WERI-Rb-1 (cell line): ENCODE results near the gene POLR1G.

Experiments used
- DNase-seq: peaks from one replicate; pipeline ENCODE4 v3.0.0-alpha.2; 2020
- H3K27ac ChIP-seq: fragments of 250-450 bp; sonication (Bioruptor Pico); 2 replicates; pipeline ENCODE4 v1.5.1; 2020; ENCODE audit warnings: mild to moderate bottlenecking, moderate library complexity
- H3K27me3 ChIP-seq: fragments of 250-450 bp; sonication (Bioruptor Pico); 2 replicates; pipeline ENCODE4 v1.5.1; 2021; ENCODE audit warnings: mild to moderate bottlenecking, low read depth, moderate library complexity; ENCODE audit not compliant: insufficient read depth, severe bottlenecking
- H3K36me3 ChIP-seq: fragments of 250-450 bp; sonication (Bioruptor Pico); 2 replicates; pipeline ENCODE4 v1.5.1; 2020; ENCODE audit warnings: mild to moderate bottlenecking, moderate library complexity
- H3K4me3 ChIP-seq: 2 replicates; pipeline ENCODE4 v1.5.1; 2011; ENCODE audit warnings: low read depth, mild to moderate bottlenecking, control low read depth, low read length
- H3K9me3 ChIP-seq: fragments of 250-450 bp; sonication (Bioruptor Pico); 2 replicates; pipeline ENCODE4 v1.5.1; 2021; ENCODE audit warnings: mild to moderate bottlenecking, moderate library complexity; ENCODE audit not compliant: severe bottlenecking
- CTCF ChIP-seq: IDR thresholded peaks from 2 replicates; pipeline ENCODE4 v1.5.1; 2011; ENCODE audit warnings: low read depth, mild to moderate bottlenecking, control low read depth, inconsistent platforms, low read length

The POLR1G gene

GRCh38 chr19:45444318-45445041 lies 38.0 kb downstream of the POLR1G start:
- no peak for TF ChIP-seq CTCF
- Histone ChIP-seq H3K36me3 (no peaks in the 10 kb centered on the region), H3K4me3 (peak overlapping the region; percentile 57), H3K9me3 (no peaks in the 10 kb centered on the region), H3K27me3 (no peaks in the 10 kb centered on the region), H3K27ac (peak overlapping the region; percentile 93)
- peak; percentile 93 for DNase-seq

- Histone ChIP-seq H3K27ac (peak overlapping the region; percentile 93), H3K27me3 (no peaks in the 10 kb centered on the region), H3K9me3 (no peaks in the 10 kb centered on the region), H3K4me3 (no peak overlapping the region), H3K36me3 (no peaks in the 10 kb centered on the region)
- TF ChIP-seq CTCF: no peak
- DNase-seq: no peak
These were observed 38.7 kb downstream of the POLR1G start for GRCh38 chr19:45445139-45445538.

- no peak for DNase-seq
- peak; percentile 22; the same call in 1 of the 2 replicates for TF ChIP-seq CTCF
- H3K27ac ChIP-seq: no peak overlapping the region
These were observed 39.9 kb downstream of the POLR1G start for GRCh38 chr19:45446295-45446694.

GRCh38 chr19:45446944-45447343 lies 40.5 kb downstream of the POLR1G start:
- H3K27ac ChIP-seq: no peak overlapping the region
- TF ChIP-seq CTCF: no peak
- DNase-seq: no peak
- H3K9me3 ChIP-seq: no peaks in the 10 kb centered on the region
- H3K4me3 ChIP-seq: no peak overlapping the region
- no peaks in the 10 kb centered on the region for H3K36me3 ChIP-seq
- no peaks in the 10 kb centered on the region for H3K27me3 ChIP-seq

More at GRCh38 chr19:45446295-45446694, 39.9 kb downstream of the POLR1G start:
- H3K36me3 ChIP-seq: no peaks in the 10 kb centered on the region
- H3K4me3 ChIP-seq: no peak overlapping the region
- H3K27me3 ChIP-seq: no peaks in the 10 kb centered on the region
- no peaks in the 10 kb centered on the region for H3K9me3 ChIP-seq

- H3K9me3 ChIP-seq: no peaks in the 10 kb centered on the region
- no peaks in the 10 kb centered on the region for H3K36me3 ChIP-seq
- TF ChIP-seq CTCF: no peak
- DNase-seq: no peak
- H3K4me3 ChIP-seq: no peak overlapping the region
- no peak overlapping the region for H3K27ac ChIP-seq
- no peaks in the 10 kb centered on the region for H3K27me3 ChIP-seq
These were observed 41.9 kb downstream of the POLR1G start for GRCh38 chr19:45448425-45448756.

GRCh38 chr19:45448887-45449299 lies 42.4 kb downstream of the POLR1G start:
- no peaks in the 10 kb centered on the region for H3K36me3 ChIP-seq
- H3K27ac ChIP-seq: no peak overlapping the region
- H3K4me3 ChIP-seq: no peak overlapping the region
- no peak for TF ChIP-seq CTCF
- H3K27me3 ChIP-seq: no peaks in the 10 kb centered on the region
- DNase-seq: no peak
- no peaks in the 10 kb centered on the region for H3K9me3 ChIP-seq
